ENCODE data around the gene SOX13.

DNA sequence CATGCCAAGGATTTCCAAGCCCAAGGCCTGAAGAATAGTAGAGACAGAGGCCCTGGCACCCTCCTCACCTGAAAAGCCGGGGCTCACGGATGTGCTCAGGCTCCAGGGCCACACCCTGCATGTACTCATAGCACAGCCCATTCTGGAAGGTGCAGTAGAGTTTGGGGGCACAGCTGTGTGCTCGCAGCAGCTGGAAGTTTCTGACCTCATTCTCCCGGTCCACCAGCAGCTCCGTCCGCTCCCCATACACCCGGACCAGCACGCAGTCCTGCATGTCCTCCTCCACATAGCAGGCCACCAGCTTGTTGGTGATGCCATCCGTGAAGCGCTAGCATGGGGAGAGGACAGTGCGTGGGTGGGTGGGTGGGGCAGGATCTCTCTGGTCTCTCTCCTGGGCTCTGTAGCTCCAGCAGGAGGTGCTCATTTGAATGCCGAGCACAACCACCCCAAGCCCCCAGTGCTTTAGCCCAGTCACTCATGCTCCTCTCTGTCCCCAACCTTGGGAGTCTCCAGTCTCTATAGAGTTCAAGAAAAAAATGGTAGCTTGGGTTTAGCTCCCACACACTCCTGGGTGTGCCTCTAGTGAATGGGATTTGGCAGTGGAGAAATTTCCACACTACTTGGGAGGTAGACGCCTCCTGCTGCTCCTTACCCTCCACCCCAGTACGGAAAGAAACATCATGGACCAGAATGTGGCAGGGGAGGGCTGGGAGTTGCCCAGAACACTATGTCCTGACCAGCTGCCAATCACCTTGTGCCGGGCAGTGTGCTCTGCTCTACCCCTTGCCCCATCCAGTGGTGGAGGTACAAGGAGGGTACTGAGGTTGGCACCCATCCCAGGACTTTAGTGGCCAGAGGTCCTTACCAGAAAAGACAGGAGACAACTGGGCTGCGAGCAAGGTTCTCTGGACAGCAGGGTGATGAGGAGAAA is 77.0 kb downstream of the SOX13 start:
- TF ChIP-seq, protein P1, sequence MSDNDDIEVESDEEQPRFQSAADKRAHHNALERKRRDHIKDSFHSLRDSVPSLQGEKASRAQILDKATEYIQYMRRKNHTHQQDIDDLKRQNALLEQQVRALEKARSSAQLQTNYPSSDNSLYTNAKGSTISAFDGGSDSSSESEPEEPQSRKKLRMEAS (IDR thresholded peaks at IDR 0.05), result no peak
- no peak for TF ChIP-seq TAF1 (IDR thresholded peaks at IDR 0.05; ENCODE audit: low read depth)
- TF ChIP-seq, protein P2, sequence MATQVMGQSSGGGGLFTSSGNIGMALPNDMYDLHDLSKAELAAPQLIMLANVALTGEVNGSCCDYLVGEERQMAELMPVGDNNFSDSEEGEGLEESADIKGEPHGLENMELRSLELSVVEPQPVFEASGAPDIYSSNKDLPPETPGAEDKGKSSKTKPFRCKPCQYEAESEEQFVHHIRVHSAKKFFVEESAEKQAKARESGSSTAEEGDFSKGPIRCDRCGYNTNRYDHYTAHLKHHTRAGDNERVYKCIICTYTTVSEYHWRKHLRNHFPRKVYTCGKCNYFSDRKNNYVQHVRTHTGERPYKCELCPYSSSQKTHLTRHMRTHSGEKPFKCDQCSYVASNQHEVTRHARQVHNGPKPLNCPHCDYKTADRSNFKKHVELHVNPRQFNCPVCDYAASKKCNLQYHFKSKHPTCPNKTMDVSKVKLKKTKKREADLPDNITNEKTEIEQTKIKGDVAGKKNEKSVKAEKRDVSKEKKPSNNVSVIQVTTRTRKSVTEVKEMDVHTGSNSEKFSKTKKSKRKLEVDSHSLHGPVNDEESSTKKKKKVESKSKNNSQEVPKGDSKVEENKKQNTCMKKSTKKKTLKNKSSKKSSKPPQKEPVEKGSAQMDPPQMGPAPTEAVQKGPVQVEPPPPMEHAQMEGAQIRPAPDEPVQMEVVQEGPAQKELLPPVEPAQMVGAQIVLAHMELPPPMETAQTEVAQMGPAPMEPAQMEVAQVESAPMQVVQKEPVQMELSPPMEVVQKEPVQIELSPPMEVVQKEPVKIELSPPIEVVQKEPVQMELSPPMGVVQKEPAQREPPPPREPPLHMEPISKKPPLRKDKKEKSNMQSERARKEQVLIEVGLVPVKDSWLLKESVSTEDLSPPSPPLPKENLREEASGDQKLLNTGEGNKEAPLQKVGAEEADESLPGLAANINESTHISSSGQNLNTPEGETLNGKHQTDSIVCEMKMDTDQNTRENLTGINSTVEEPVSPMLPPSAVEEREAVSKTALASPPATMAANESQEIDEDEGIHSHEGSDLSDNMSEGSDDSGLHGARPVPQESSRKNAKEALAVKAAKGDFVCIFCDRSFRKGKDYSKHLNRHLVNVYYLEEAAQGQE (IDR thresholded peaks at IDR 0.05; ENCODE audit: low read depth), result no peak
